Fibroblast of villous mesenchyme (primary cell): ENCODE measurements around the gene CD2BP2. TPM values are rescaled to one million over a fixed set of nuclear protein-coding genes. Genes with fewer than 3 reads are reported as not detected.
A peak's percentile ranks its signal among the peaks of the same experiment; 100 is the strongest.

Experiments used
- DNase-seq: peaks from one replicate; pipeline ENCODE4 v3.0.0-alpha.2; 2010; ENCODE audit warnings: low read depth
- H3K4me3 ChIP-seq: 2 replicates; pipeline ENCODE4 v1.5.1; 2011; ENCODE audit warnings: low read depth, mild to moderate bottlenecking, low read length
- CTCF ChIP-seq: IDR thresholded peaks from 2 replicates; pipeline ENCODE4 v1.5.1; 2012; ENCODE audit warnings: low read depth, mild to moderate bottlenecking, low read length; ENCODE audit not compliant: insufficient read depth
- total RNA-seq: library from RNA; depleted of rRNA; stranded (reverse); fragments of >200 nt; gene quantifications from 2 replicates; pipeline ENCODE4 v1.2.3, GENCODE V29; 2012

CD2BP2 gene
- total RNA-seq, 1 donor = 40.6 TPM

GRCh38 chr16:30378236-30379157, 23.4 kb upstream of the CD2BP2 start:
- peak; percentile 98 for DNase-seq
- H3K4me3 ChIP-seq = peak overlapping the region; percentile 79
- TF ChIP-seq CTCF = peak; percentile 20

- DNase-seq = peak; percentile 94
- H3K4me3 ChIP-seq = peak overlapping the region; percentile 54
- no peak for TF ChIP-seq CTCF
Measured at GRCh38 chr16:30377812-30378235, 22.7 kb upstream of the CD2BP2 start.

GRCh38 chr16:30377050-30377811, 22.1 kb upstream of the CD2BP2 start:
- peak overlapping the region; percentile 54 for H3K4me3 ChIP-seq
- TF ChIP-seq CTCF = no peak
- DNase-seq = no peak

GRCh38 chr16:30376461-30376902, 21.4 kb upstream of the CD2BP2 start:
- no peak for TF ChIP-seq CTCF
- no peak for DNase-seq
- no peak overlapping the region for H3K4me3 ChIP-seq

- DNase-seq = no peak
- no peak overlapping the region for H3K4me3 ChIP-seq
- no peak for TF ChIP-seq CTCF
Measured at GRCh38 chr16:30375864-30376263, 20.8 kb upstream of the CD2BP2 start.

- TF ChIP-seq CTCF = no peak
- H3K4me3 ChIP-seq = no peak within 1 kb of the TSS
- DNase-seq = no peak
Measured at GRCh38 chr16:30374538-30374937, 19.4 kb upstream of the CD2BP2 start, which contains the start of gene MYL11. Gene MYL11, plus strand, starts transcription at chr16:30374802. Its CDS starts 56 bp downstream, at chr16:30374858.
